ENCODE data around the gene CACNG3.

- TF ChIP-seq CTCF (conservative IDR thresholded peaks at IDR 0.05 in 1 of 2, IDR thresholded peaks at IDR 0.05 in 1 of 2; ENCODE audit: extremely low read depth in 1 of 2, insufficient read depth in 1 of 2, low read depth in 1 of 2, low read length in 2 of 2) (no peak), EZH2 (IDR thresholded peaks at IDR 0.05; ENCODE audit: borderline replicate concordance, low read length) (no peak)
Measured at GRCh38 chr16:24216961-24217360, 39.2 kb upstream of the CACNG3 start.
